Measurements from ENCODE around the gene ACY1. TPM values are rescaled to one million over a fixed set of nuclear protein-coding genes. Genes with fewer than 3 reads are reported as not detected.

The ACY1 gene
- total RNA-seq, 4 donors from 2014 or later = 165 to 426 (median 250) TPM

GRCh38 chr3:52002748-52003147 is 19.4 kb downstream of the ACY1 start:
- in situ Hi-C loops (cut with MboI; ENCODE audit: low pct_ligation_motif_present in 1 of 4, low pct_unique_long_range_greater_than_20kb in 1 of 4, low sequenced_read_pairs in 3 of 4) (loop anchor here (5.0 to 25.0 kb wide), 4 partner anchors 52 to 335 kb away; partner anchors contain the start of gene DUSP7 (in 1 of the 4)), intact Hi-C loops (cut with DNase I; ENCODE audit: low total_unique reads) (loop anchor here (5.0 to 10.0 kb wide), 2 partner anchors 52 to 140 kb away; partner anchors contain the start of gene DUSP7)
- Histone ChIP-seq H3K4me3 (no peak overlapping the region), H3K4me1 (peaks cover 0 to 15% (median 6%) of the 10 kb centered on the region in 4 donors), H3K27me3 (peaks cover 4% of the 10 kb centered on the region), H3K27ac (no peak overlapping the region), H3K9me3 (no peaks in the 10 kb centered on the region), H3K36me3 (no peaks in the 10 kb centered on the region)
- DNase-seq = no peak
- TF ChIP-seq POLR2AphosphoS5 (IDR thresholded peaks at IDR 0.05) = no peak
- TF ChIP-seq, protein P1, sequence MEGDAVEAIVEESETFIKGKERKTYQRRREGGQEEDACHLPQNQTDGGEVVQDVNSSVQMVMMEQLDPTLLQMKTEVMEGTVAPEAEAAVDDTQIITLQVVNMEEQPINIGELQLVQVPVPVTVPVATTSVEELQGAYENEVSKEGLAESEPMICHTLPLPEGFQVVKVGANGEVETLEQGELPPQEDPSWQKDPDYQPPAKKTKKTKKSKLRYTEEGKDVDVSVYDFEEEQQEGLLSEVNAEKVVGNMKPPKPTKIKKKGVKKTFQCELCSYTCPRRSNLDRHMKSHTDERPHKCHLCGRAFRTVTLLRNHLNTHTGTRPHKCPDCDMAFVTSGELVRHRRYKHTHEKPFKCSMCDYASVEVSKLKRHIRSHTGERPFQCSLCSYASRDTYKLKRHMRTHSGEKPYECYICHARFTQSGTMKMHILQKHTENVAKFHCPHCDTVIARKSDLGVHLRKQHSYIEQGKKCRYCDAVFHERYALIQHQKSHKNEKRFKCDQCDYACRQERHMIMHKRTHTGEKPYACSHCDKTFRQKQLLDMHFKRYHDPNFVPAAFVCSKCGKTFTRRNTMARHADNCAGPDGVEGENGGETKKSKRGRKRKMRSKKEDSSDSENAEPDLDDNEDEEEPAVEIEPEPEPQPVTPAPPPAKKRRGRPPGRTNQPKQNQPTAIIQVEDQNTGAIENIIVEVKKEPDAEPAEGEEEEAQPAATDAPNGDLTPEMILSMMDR (IDR thresholded peaks at IDR 0.05) = no peak
- no peak for TF ChIP-seq EP300 (IDR thresholded peaks at IDR 0.05; ENCODE audit: low read depth)
- no peak for TF ChIP-seq POLR2A (IDR thresholded peaks at IDR 0.05)
- 40 to 67% methylated on average over 2 to 6 of the region's 6 CpGs for WGBS, 2 donors (ENCODE audit: low coverage in 1 of 2)

DNA sequence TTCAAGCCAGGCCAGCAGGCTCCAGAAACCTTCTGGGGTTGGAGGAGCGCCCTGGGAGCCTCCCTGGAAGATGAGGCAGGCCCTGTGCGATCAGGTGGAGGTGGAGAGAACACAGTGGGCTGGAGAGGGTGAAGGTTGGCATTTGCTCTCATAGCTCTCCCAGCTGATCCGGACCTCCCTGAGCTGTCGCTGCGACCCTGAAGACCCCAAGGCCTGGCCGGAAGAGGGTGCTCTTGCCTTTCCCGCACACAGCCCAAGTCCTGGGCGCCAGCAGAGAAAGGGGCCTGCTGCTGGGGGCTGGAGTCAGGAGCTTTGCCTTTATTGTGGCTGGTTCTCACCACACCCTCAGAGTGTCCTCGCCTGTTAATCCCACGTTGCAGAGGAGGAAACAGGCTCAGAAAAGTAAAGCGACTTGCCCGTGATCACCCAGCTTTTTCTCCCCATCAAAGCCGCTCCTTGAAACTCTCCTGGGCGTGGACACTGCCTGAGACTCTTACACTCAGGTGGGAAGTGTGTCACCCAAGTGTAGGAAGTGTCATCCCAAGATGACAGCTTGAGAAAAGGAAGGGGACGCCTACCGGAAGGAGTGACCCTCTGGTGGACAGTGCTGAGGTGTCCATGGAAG is 20.9 kb downstream of the ACY1 start:
- H3K36me3 ChIP-seq = no peaks in the 10 kb centered on the region
- intact Hi-C loops (cut with DNase I; ENCODE audit: low total_unique reads) = loop anchor here (5.0 to 10.0 kb wide), 2 partner anchors 51 to 138 kb away; partner anchors contain the start of gene DUSP7
- no peak overlapping the region for H3K27ac ChIP-seq
- no peaks in the 10 kb centered on the region for H3K27me3 ChIP-seq
- H3K4me3 ChIP-seq = no peak overlapping the region
- 57 to 93% methylated on average over 3 to 16 of the region's 16 CpGs for WGBS, 2 donors (ENCODE audit: low coverage in 1 of 2)
- DNase-seq = no peak
- H3K4me1 ChIP-seq = peaks cover 0 to 15% (median 6%) of the 10 kb centered on the region in 4 donors
- H3K9me3 ChIP-seq = no peaks in the 10 kb centered on the region
- in situ Hi-C loops (cut with MboI; ENCODE audit: low pct_ligation_motif_present in 1 of 4, low pct_unique_long_range_greater_than_20kb in 1 of 4, low sequenced_read_pairs in 3 of 4) = loop anchor here (5.0 to 25.0 kb wide), 4 partner anchors 51 to 333 kb away; partner anchors contain the start of gene DUSP7 (in 1 of the 4)
- TF ChIP-seq POLR2AphosphoS5 (IDR thresholded peaks at IDR 0.05) (no peak), EP300 (IDR thresholded peaks at IDR 0.05; ENCODE audit: low read depth) (no peak), POLR2A (IDR thresholded peaks at IDR 0.05) (no peak)
- TF ChIP-seq, protein P1 (IDR thresholded peaks at IDR 0.05) = no peak

- DNase-seq = no peak
- 94% methylated on average over 4 of the region's 4 CpGs; no CpG with 5 or more reads in 1 of the 2 donors for WGBS, 2 donors (ENCODE audit: low coverage in 1 of 2)
- Histone ChIP-seq H3K36me3 (no peaks in the 10 kb centered on the region), H3K9me3 (no peaks in the 10 kb centered on the region), H3K27me3 (no peaks in the 10 kb centered on the region), H3K4me3 (no peak overlapping the region), H3K4me1 (peaks cover 0 to 15% (median 6%) of the 10 kb centered on the region in 4 donors), H3K27ac (no peak overlapping the region)
- TF ChIP-seq, protein P1 (IDR thresholded peaks at IDR 0.05) = no peak
- no peak for TF ChIP-seq POLR2A (IDR thresholded peaks at IDR 0.05)
- TF ChIP-seq POLR2AphosphoS5 (IDR thresholded peaks at IDR 0.05) = no peak
- no peak for TF ChIP-seq EP300 (IDR thresholded peaks at IDR 0.05; ENCODE audit: low read depth)
- intact Hi-C loops (cut with DNase I; ENCODE audit: low total_unique reads) (loop anchor here (5.0 to 10.0 kb wide), 2 partner anchors 50 to 137 kb away; partner anchors contain the start of gene DUSP7), in situ Hi-C loops (cut with MboI; ENCODE audit: low pct_ligation_motif_present in 1 of 4, low pct_unique_long_range_greater_than_20kb in 1 of 4, low sequenced_read_pairs in 3 of 4) (loop anchor here (5.0 to 25.0 kb wide), 4 partner anchors 50 to 332 kb away; partner anchors contain the start of gene DUSP7 (in 1 of the 4))
These were observed 21.6 kb downstream of the ACY1 start for GRCh38 chr3:52004906-52005395.

DNA sequence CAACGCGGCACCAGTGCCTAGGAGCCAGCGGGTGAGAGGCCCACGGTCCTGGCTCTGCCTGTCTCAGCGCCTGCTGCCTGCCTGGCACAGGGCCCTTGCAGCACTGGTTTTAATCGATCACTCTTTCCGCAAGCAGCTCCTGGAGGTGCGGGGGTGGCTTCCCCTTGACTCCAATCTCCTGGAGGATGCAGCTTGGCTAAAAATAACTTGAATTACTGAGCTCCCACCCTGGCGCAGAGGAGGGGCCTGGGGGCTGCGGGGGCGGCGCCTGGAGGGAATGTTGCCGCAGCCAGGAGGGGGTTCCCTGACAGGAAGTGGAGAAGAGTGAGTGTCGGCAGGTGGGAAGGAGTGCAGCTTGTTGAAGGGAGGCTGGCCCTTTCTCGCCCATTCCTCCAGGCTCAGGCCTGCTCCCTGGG is 22.2 kb downstream of the ACY1 start:
- Histone ChIP-seq H3K4me1 (peaks cover 0 to 15% (median 6%) of the 10 kb centered on the region in 4 donors), H3K9me3 (no peaks in the 10 kb centered on the region), H3K27ac (no peak overlapping the region), H3K4me3 (no peak overlapping the region), H3K36me3 (no peaks in the 10 kb centered on the region), H3K27me3 (no peaks in the 10 kb centered on the region)
- intact Hi-C loops (cut with DNase I; ENCODE audit: low total_unique reads) (loop anchor here (10.0 kb wide), 1 partner anchor 49 kb away; the partner anchor contains the start of gene DUSP7), in situ Hi-C loops (cut with MboI; ENCODE audit: low pct_ligation_motif_present in 1 of 4, low pct_unique_long_range_greater_than_20kb in 1 of 4, low sequenced_read_pairs in 3 of 4) (loop anchor here in 3 of 4 donors (10.0 to 25.0 kb wide), 2 partner anchors 49 to 332 kb away; partner anchors contain the start of gene DUSP7 (in 1 of the 3))
- no peak for DNase-seq
- 44% methylated on average over 15 of the region's 15 CpGs; no CpG with 5 or more reads in 1 of the 2 donors for WGBS, 2 donors (ENCODE audit: low coverage in 1 of 2)
- no peak for TF ChIP-seq POLR2A (IDR thresholded peaks at IDR 0.05)
- no peak for TF ChIP-seq EP300 (IDR thresholded peaks at IDR 0.05; ENCODE audit: low read depth)
- no peak for TF ChIP-seq POLR2AphosphoS5 (IDR thresholded peaks at IDR 0.05)
- TF ChIP-seq, protein P1 (IDR thresholded peaks at IDR 0.05) = no peak
